WI38 (cell line): Measurements from ENCODE around the gene TARP.

Source experiments
- H3K4me3 ChIP-seq: 2 replicates; pipeline ENCODE4 v1.5.1; 2011; ENCODE audit warnings: low read depth, mild to moderate bottlenecking, control low read depth, low read length
- CTCF ChIP-seq: IDR thresholded peaks from 2 replicates; pipeline ENCODE4 v1.5.1; 2012; ENCODE audit warnings: low read depth, mild to moderate bottlenecking, control low read depth, low read length

Gene TARP

GRCh38 chr7:38318803-38319416 is 45.5 kb upstream of the TARP start:
- no peak overlapping the region for H3K4me3 ChIP-seq
- TF ChIP-seq CTCF = peak; percentile 53

DNA sequence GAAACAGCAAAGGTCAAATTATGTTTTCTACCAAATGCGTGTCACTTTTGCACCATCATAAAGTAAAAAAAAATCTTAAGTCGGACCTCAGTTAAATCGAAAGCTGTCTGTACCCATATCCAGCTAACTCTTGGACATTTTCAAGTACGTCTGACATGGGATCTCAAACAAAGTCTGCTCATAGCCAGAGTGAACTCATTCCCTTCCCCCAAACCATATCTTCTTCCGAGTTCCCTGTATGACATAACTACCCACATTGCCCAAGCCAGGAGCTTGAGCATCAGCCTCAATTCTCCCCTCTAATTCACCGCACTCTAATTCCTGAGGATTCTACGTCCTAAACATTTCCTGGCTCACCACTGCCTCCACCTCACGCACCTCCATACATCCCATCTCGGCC is 44.8 kb upstream of the TARP start:
- TF ChIP-seq CTCF = no peak
- no peak overlapping the region for H3K4me3 ChIP-seq

GRCh38 chr7:38317515-38317914 is 44.1 kb upstream of the TARP start:
- no peak overlapping the region for H3K4me3 ChIP-seq
- no peak for TF ChIP-seq CTCF

- H3K4me3 ChIP-seq = no peak overlapping the region
- no peak for TF ChIP-seq CTCF
These were observed 43.4 kb upstream of the TARP start for GRCh38 chr7:38316733-38317360.

- TF ChIP-seq CTCF = no peak
- H3K4me3 ChIP-seq = no peak overlapping the region
These were observed 42.0 kb upstream of the TARP start for GRCh38 chr7:38315410-38315809.

DNA sequence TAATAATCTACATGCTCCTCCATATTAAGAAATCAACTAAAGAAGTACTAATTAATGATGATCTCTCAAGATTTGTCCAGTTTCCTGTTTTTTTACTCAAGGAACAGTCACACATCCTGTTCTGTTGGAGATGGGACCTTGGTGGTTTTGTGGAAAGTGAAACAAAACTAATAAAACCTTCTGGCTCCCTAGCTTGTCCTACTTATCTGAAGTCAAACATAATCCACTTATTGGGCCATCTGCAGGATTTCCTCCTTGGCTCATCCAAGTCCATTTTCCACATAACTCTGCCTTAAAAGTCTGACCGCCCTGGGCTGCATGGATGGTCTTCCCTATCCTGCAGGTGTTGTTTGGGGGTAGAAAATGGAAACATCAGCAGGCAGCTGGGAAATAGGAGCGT is 39.4 kb upstream of the TARP start:
- TF ChIP-seq CTCF = no peak
- H3K4me3 ChIP-seq = no peak overlapping the region

DNA sequence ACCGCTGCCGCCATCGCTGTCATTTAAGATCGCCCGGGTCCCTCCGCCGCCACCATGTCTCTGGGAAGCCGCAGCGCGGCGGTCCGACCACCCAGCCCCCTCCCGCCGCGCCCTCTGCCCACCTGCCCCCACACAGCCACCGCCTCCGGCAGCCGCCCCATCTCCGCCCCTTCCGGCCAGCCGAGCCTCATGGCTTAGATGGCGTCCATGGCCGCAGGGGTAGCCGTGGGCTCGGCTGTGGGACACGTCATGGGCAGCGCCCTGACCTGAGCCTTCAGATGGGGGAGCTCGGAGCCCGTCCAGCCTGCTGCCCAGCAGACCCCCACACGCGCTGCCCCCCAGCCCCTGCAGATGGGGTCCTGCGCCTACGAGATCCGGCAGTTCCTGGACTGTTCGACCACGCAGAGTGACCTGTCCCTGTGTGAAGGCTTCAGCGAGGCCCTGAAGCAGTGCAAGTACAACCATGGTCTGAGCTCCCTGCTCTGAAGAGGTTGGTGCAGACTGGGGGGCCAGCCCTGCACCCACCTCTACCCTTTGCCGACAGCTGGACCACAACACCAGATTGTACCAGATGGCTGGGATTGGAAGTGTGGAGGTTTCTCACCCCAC is 38.0 kb upstream of the TARP start:
- peak overlapping the region; percentile 37 for H3K4me3 ChIP-seq
- TF ChIP-seq CTCF = no peak
